SIG-M5 treated with dmso at 0.1 percent for 504 hours (cell line): ENCODE data around the gene COG3.

ENCODE experiments used
- DNase-seq: peaks from one replicate; lab custom pipeline; 2025; ENCODE audit not compliant: unreplicated experiment; lab: John Stamatoyannopoulos, UW

The COG3 gene

GRCh38 chr13:45544520-45544919 is 79.8 kb downstream of the COG3 start:
- DNase-seq, result no peak

- DNase-seq, result no peak
Measured at GRCh38 chr13:45545686-45546409, 81.1 kb downstream of the COG3 start.

GRCh38 chr13:45546410-45546765 is 81.6 kb downstream of the COG3 start:
- DNase-seq, result no peak

- DNase-seq, result no peak
Measured at GRCh38 chr13:45548281-45548680, 83.5 kb downstream of the COG3 start.

GRCh38 chr13:45554604-45555109 is 89.9 kb downstream of the COG3 start:
- no peak for DNase-seq

GRCh38 chr13:45564133-45564776 is 99.5 kb downstream of the COG3 start:
- DNase-seq, result no peak

- no peak for DNase-seq
Measured at GRCh38 chr13:45565331-45565730, 100.6 kb downstream of the COG3 start.

- no peak for DNase-seq
Measured at GRCh38 chr13:45575146-45575829, 110.5 kb downstream of the COG3 start.

- no peak for DNase-seq
Measured at GRCh38 chr13:45575830-45576180, 111.1 kb downstream of the COG3 start.

GRCh38 chr13:45576466-45576865 is 111.7 kb downstream of the COG3 start:
- DNase-seq, result no peak

GRCh38 chr13:45582408-45583076 is 117.8 kb downstream of the COG3 start:
- no peak for DNase-seq

- no peak for DNase-seq
Measured at GRCh38 chr13:45584816-45585215, 120.1 kb downstream of the COG3 start.
